ENCODE measurements around the gene EFHC1.

DNA sequence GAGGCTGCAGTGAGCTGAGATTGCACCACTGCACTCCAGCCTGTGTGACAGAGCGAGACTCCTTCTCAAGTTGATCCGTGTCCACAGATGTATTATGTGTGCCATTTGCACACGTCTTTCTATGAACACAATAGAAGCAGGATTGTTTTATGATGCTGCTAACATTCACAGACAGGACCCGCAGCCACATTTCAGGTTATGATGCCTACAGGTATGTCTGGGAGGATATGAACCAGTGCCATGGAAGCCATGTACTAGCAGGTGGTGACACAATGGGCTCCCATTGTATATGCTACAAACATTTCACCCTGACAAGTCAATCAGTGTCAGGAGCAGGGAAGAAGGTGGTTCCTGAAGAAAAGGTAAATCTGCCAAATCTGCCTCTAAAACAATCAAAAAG lies 152.4 kb downstream of the EFHC1 start:
- no peak for TF ChIP-seq POLR2A (IDR thresholded peaks at IDR 0.05)
- TF ChIP-seq, protein P1, sequence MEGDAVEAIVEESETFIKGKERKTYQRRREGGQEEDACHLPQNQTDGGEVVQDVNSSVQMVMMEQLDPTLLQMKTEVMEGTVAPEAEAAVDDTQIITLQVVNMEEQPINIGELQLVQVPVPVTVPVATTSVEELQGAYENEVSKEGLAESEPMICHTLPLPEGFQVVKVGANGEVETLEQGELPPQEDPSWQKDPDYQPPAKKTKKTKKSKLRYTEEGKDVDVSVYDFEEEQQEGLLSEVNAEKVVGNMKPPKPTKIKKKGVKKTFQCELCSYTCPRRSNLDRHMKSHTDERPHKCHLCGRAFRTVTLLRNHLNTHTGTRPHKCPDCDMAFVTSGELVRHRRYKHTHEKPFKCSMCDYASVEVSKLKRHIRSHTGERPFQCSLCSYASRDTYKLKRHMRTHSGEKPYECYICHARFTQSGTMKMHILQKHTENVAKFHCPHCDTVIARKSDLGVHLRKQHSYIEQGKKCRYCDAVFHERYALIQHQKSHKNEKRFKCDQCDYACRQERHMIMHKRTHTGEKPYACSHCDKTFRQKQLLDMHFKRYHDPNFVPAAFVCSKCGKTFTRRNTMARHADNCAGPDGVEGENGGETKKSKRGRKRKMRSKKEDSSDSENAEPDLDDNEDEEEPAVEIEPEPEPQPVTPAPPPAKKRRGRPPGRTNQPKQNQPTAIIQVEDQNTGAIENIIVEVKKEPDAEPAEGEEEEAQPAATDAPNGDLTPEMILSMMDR (IDR thresholded peaks at IDR 0.05) = no peak
